Nephron progenitor cell (in vitro differentiated cells): Measurements from ENCODE around the gene EEF1A1.
"Not testable (repeated sequence)": the region's sequence is repeated elsewhere in the genome, so short reads cannot be mapped to it uniquely, and the experiment has no call there.

Experiments used
- DNase-seq: peaks from one replicate; pipeline ENCODE4 v3.0.0; 2021
- H3K27ac Mint-ChIP-seq: 2 replicates; pipeline ENCODE4 v1.8.0; 2021; ENCODE audit warnings: mild to moderate bottlenecking, moderate library complexity, mixed read lengths
- H3K27me3 Mint-ChIP-seq: 2 replicates; pipeline ENCODE4 v1.8.0; 2021; ENCODE audit warnings: mild to moderate bottlenecking, low read depth, mixed read lengths; ENCODE audit not compliant: poor library complexity
- H3K36me3 Mint-ChIP-seq: 2 replicates; pipeline ENCODE4 v1.8.0; 2021; ENCODE audit warnings: low read depth, mixed read lengths
- H3K4me1 Mint-ChIP-seq: 2 replicates; pipeline ENCODE4 v1.8.0; 2021; ENCODE audit warnings: mixed read lengths
- H3K4me3 Mint-ChIP-seq: 2 replicates; pipeline ENCODE4 v1.8.0; 2021; ENCODE audit warnings: mild to moderate bottlenecking, moderate library complexity, mixed read lengths
- H3K9me3 Mint-ChIP-seq: 2 replicates; pipeline ENCODE4 v1.8.0; 2021; ENCODE audit warnings: mild to moderate bottlenecking, moderate library complexity, mixed read lengths
- CTCF ChIP-seq: fragments of 200-600 bp; sonication (generic); IDR thresholded peaks from 2 replicates; pipeline ENCODE4 v1.5.0; 2021; ENCODE audit warnings: antibody characterized with exemption

EEF1A1 gene

GRCh38 chr6:73548458-73549446, 27.9 kb upstream of the EEF1A1 start:
- no peaks in the 10 kb centered on the region for H3K36me3 Mint-ChIP-seq
- no peak for DNase-seq
- TF ChIP-seq CTCF = no peak
- H3K27ac Mint-ChIP-seq = no peak overlapping the region
- H3K4me3 Mint-ChIP-seq = no peak overlapping the region
- no peaks in the 10 kb centered on the region for H3K9me3 Mint-ChIP-seq
- no peaks in the 10 kb centered on the region for H3K4me1 Mint-ChIP-seq
- no peaks in the 10 kb centered on the region for H3K27me3 Mint-ChIP-seq

GRCh38 chr6:73547036-73547435, 26.2 kb upstream of the EEF1A1 start:
- H3K27ac Mint-ChIP-seq = no peak overlapping the region
- no peaks in the 10 kb centered on the region for H3K27me3 Mint-ChIP-seq

GRCh38 chr6:73542891-73543290, 22.1 kb upstream of the EEF1A1 start:
- Mint-ChIP-seq H3K4me3 (no peak overlapping the region), H3K4me1 (no peaks in the 10 kb centered on the region), H3K27me3 (no peaks in the 10 kb centered on the region)

More at GRCh38 chr6:73547036-73547435, 26.2 kb upstream of the EEF1A1 start:
- TF ChIP-seq CTCF = no peak
- Mint-ChIP-seq H3K4me1 (no peaks in the 10 kb centered on the region), H3K4me3 (no peak overlapping the region), H3K9me3 (no peaks in the 10 kb centered on the region), H3K36me3 (no peaks in the 10 kb centered on the region)
- no peak for DNase-seq

GRCh38 chr6:73542481-73542880, 21.6 kb upstream of the EEF1A1 start:
- not testable (repeated sequence) for H3K27ac Mint-ChIP-seq, H3K4me1 Mint-ChIP-seq

More at GRCh38 chr6:73542891-73543290, 22.1 kb upstream of the EEF1A1 start:
- no peak for DNase-seq
- H3K36me3 Mint-ChIP-seq = no peaks in the 10 kb centered on the region
- no peak for TF ChIP-seq CTCF
- no peaks in the 10 kb centered on the region for H3K9me3 Mint-ChIP-seq
- H3K27ac Mint-ChIP-seq = no peak overlapping the region

GRCh38 chr6:73538116-73538779, 17.4 kb upstream of the EEF1A1 start:
- no peak for DNase-seq
- Mint-ChIP-seq H3K4me1 (no peaks in the 10 kb centered on the region), H3K9me3 (no peaks in the 10 kb centered on the region), H3K27me3 (no peaks in the 10 kb centered on the region), H3K27ac (no peak overlapping the region), H3K4me3 (no peak overlapping the region), H3K36me3 (no peaks in the 10 kb centered on the region)
- TF ChIP-seq CTCF = no peak

More at GRCh38 chr6:73542481-73542880, 21.6 kb upstream of the EEF1A1 start:
- not testable (repeated sequence) for H3K4me3 Mint-ChIP-seq, DNase-seq, H3K27me3 Mint-ChIP-seq, H3K9me3 Mint-ChIP-seq, H3K36me3 Mint-ChIP-seq

GRCh38 chr6:73537677-73538076, 16.8 kb upstream of the EEF1A1 start:
- TF ChIP-seq CTCF = no peak
- no peaks in the 10 kb centered on the region for H3K36me3 Mint-ChIP-seq
- no peak overlapping the region for H3K27ac Mint-ChIP-seq
- no peaks in the 10 kb centered on the region for H3K9me3 Mint-ChIP-seq
- no peaks in the 10 kb centered on the region for H3K27me3 Mint-ChIP-seq
- H3K4me3 Mint-ChIP-seq = no peak overlapping the region
- no peaks in the 10 kb centered on the region for H3K4me1 Mint-ChIP-seq
- no peak for DNase-seq
